ENCODE measurements around the gene ISCA1. TPM values are rescaled to one million over a fixed set of nuclear protein-coding genes. Genes with fewer than 3 reads are reported as not detected.
A peak's percentile ranks its signal among the peaks of the same experiment; 100 is the strongest.

Gene ISCA1
- total and polyA plus RNA-seq, 2 of the 8 experiments (the other 6 are each of a cell fraction or from before 2014, with no cell fraction given), result 35.0 to 40.0 TPM

GRCh38 chr9:86328156-86328555 is 45.8 kb upstream of the ISCA1 start:
- FAIRE-seq (no peak), DNase-seq (ENCODE audit: low read depth in 1 of 2, low spot score in 2 of 2) (no peak)
- H2AK5ac ChIP-seq (ENCODE audit: low read depth, low read length), result no peak overlapping the region
- no peaks in the 10 kb centered on the region for H3K79me2 ChIP-seq (ENCODE audit: control insufficient read depth in 1 of 2, insufficient read depth in 2 of 2, low read length in 2 of 2)
- H2BK20ac ChIP-seq (ENCODE audit: low read length), result no peak overlapping the region
- no peak overlapping the region for H3K9ac ChIP-seq (replicated peaks in 1 of 4; ENCODE audit: extremely low read depth in 1 of 4, low read depth in 3 of 4, low read length in 3 of 4)
- H3K23ac ChIP-seq (ENCODE audit: insufficient read length), result no peak overlapping the region
- no peak overlapping the region for H3K4me3 ChIP-seq (ENCODE audit: extremely low read depth in 1 of 4, insufficient read depth in 2 of 4, low read depth in 3 of 4, low read length in 4 of 4)
- H3K27me3 ChIP-seq (replicated peaks in 1 of 4; ENCODE audit: control insufficient read depth in 3 of 4, extremely low read depth in 1 of 4, insufficient read depth in 3 of 4, low read length in 3 of 4), result no peaks in the 10 kb centered on the region
- CTCF ChIA-PET (ENCODE audit: partially characterized antibody), result interaction anchor here (1.1 kb wide), 1 partner anchor 126 kb away, joined by 5 read pairs; no protein-coding TSS in a partner anchor
- H4K5ac ChIP-seq (ENCODE audit: insufficient read length, low read depth, low read length), result no peak overlapping the region
- 36% methylated on average over 4 of the region's 4 CpGs; no CpG with 5 or more reads in 1 of the 2 experiments for WGBS, 2 experiments (ENCODE audit: extremely low coverage in 1 of 2, insufficient coverage in 1 of 2, insufficient read length in 1 of 2, insufficient replicate concordance in 2 of 2, low coverage in 1 of 2, low lambda C conversion rate in 2 of 2, missing lambda C conversion rate in 1 of 2)
- H3K27ac ChIP-seq (ENCODE audit: low read depth, low read length), result no peak overlapping the region
- peaks cover 0 to 7% (median 1%) of the 10 kb centered on the region in 4 experiments; a peak in 2 of 7 replicates for H3K4me1 ChIP-seq (replicated peaks in 1 of 4; ENCODE audit: control insufficient read depth in 3 of 4, insufficient read depth in 4 of 4, low read length in 3 of 4)
- H3K23me2 ChIP-seq (ENCODE audit: low read depth, low read length), result no peaks in the 10 kb centered on the region
- H3K4ac ChIP-seq (replicated peaks; ENCODE audit: insufficient read length, low read depth, low read length), result no peak overlapping the region
- H3K14ac ChIP-seq (ENCODE audit: insufficient read length), result no peak overlapping the region
- H4K20me1 ChIP-seq (replicated peaks in 1 of 2; ENCODE audit: control insufficient read depth in 1 of 2, insufficient read depth in 2 of 2, low read length in 2 of 2), result peaks cover 2 to 6% of the 10 kb centered on the region in 2 experiments
- H4K8ac ChIP-seq (ENCODE audit: extremely low read depth, insufficient read depth, low read length), result no peak overlapping the region
- no peak overlapping the region for H4K91ac ChIP-seq (replicated peaks; ENCODE audit: insufficient read length, low read length)
- no peak overlapping the region for H2BK5ac ChIP-seq (ENCODE audit: low read depth, low read length)
- POLR2A ChIA-PET (ENCODE audit: partially characterized antibody), result interaction anchor here (1.3 to 1.7 kb wide), 3 partner anchors 11 to 25 kb away, joined by 3 to 4 read pairs (median 4); partner anchors contain the start of gene TUT7
- no peak overlapping the region for H3K56ac ChIP-seq (replicated peaks; ENCODE audit: insufficient read length, low read depth, low read length)
- no peaks in the 10 kb centered on the region for H3K79me1 ChIP-seq (ENCODE audit: low read depth, low read length)
- H3K18ac ChIP-seq (ENCODE audit: extremely low read depth, low read length), result no peak overlapping the region
- H3K9me3 ChIP-seq (ENCODE audit: insufficient read depth in 2 of 2, low read depth in 1 of 2, low read length in 1 of 2), result no peaks in the 10 kb centered on the region
- H2BK120ac ChIP-seq (replicated peaks; ENCODE audit: low read depth, low read length), result no peak overlapping the region
- no peak overlapping the region for H2BK12ac ChIP-seq (ENCODE audit: low read depth, low read length)
- TF ChIP-seq BCL11A (IDR thresholded peaks at IDR 0.05; ENCODE audit: low read depth in 2 of 2, low read length in 2 of 2), result no peak
- TF ChIP-seq MAFK (IDR thresholded peaks at IDR 0.05; ENCODE audit: low read depth, low read length), result no peak
- no peak for TF ChIP-seq POLR2AphosphoS5 (IDR thresholded peaks at IDR 0.05; ENCODE audit: low read depth, low read length)
- TF ChIP-seq POU5F1 (IDR thresholded peaks at IDR 0.05; ENCODE audit: low read depth, low read length), result peak; percentile 47; the same call in 1 of the 2 replicates
- H3K36me3 ChIP-seq (ENCODE audit: control insufficient read depth in 2 of 4, insufficient read depth in 4 of 4, low read length in 3 of 4), result peaks cover 2 to 39% (median 19%) of the 10 kb centered on the region in 4 experiments
- peak overlapping the region in 1 of 2 experiments; percentile 30; a peak in 1 of 4 replicates for H3K4me2 ChIP-seq (ENCODE audit: insufficient read depth in 1 of 2, low read depth in 2 of 2, low read length in 2 of 2)
- no peak overlapping the region for H2BK15ac ChIP-seq (ENCODE audit: low read length)
- H2AFZ ChIP-seq (ENCODE audit: low read length), result no peak overlapping the region

Data from H1 (cell line).